ENCODE data around the gene EEIG1.
A peak's percentile ranks its signal among the peaks of the same experiment; 100 is the strongest.

DNA sequence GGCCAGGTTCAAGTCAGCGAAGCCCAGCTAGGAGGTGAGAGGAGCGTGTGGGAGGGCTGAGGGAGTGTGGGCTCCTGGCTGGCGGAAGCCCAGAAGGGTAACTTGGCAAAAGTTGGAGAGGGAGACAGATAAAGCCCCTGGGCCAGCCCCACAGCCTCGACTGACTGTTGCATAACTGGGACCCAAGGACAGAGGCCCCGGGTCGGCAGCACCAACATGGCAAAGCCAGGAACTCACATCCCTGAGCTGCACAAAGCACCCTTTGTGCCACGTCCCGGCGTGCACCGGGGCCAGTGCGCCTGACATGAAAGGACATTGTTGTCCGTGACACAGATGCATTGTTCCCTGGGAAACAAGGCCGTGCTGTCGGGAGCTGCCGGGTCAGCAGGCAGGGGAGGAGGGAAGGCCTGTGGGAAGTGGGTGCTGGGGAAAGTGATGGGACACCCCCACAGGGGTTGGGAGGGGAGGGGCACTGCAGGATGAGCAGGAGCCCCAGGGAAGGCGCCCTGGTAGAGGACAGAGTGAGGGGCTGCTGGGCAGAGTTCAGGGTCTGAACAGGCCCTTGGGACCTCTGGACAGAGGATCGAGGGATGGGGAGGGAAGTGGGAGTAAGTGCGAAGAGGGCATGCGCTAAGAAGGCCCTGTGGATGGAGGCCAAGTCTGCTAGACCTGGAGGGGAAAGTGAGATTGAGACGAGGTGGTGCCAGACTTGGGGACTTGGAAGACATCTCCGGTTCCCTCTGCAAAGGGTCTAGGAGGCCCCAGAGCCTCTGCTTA lies 30.1 kb downstream of the EEIG1 start:
- TF ChIP-seq EP300 (IDR thresholded peaks at IDR 0.05), result peak; percentile 69 to 98
- TF ChIP-seq, protein P1, sequence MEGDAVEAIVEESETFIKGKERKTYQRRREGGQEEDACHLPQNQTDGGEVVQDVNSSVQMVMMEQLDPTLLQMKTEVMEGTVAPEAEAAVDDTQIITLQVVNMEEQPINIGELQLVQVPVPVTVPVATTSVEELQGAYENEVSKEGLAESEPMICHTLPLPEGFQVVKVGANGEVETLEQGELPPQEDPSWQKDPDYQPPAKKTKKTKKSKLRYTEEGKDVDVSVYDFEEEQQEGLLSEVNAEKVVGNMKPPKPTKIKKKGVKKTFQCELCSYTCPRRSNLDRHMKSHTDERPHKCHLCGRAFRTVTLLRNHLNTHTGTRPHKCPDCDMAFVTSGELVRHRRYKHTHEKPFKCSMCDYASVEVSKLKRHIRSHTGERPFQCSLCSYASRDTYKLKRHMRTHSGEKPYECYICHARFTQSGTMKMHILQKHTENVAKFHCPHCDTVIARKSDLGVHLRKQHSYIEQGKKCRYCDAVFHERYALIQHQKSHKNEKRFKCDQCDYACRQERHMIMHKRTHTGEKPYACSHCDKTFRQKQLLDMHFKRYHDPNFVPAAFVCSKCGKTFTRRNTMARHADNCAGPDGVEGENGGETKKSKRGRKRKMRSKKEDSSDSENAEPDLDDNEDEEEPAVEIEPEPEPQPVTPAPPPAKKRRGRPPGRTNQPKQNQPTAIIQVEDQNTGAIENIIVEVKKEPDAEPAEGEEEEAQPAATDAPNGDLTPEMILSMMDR (IDR thresholded peaks at IDR 0.05), result no peak

All from tibial nerve (tissue), 4 donors.